Adrenal gland (tissue), 12 donors: Measurements from ENCODE around the gene EDEM3. TPM values are rescaled to one million over a fixed set of nuclear protein-coding genes. Genes with fewer than 3 reads are reported as not detected.

Source experiments
- DNase-seq, 7 donors: peaks; one replicate each; pipeline ENCODE4 v3.0.0-alpha.2; 2019 to 2020
- H3K27ac ChIP-seq, 5 donors: fragments of 200-600 bp; sonication (generic) in 4 of 5; 1 replicate in 3 of 5; 2 replicates in 2 of 5; pipeline versions ENCODE4 v1.5.1 to v1.8.0; 2016 to 2020; ENCODE audit warnings: mild to moderate bottlenecking in 1 of 5
- H3K27me3 ChIP-seq: fragments of 200-600 bp; 2 replicates; pipeline ENCODE4 v1.8.0; 2021
- H3K36me3 ChIP-seq, 2 donors: fragments of 200-600 bp; replicated peaks in 1 of 2; 1 replicate in 1 of 2; 2 replicates in 1 of 2; pipeline versions ENCODE4 v1.5.1 to v1.8.0; 2018 to 2022
- H3K4me1 ChIP-seq, 2 donors: fragments of 200-600 bp; replicated peaks in 1 of 2; 1 replicate in 1 of 2; 2 replicates in 1 of 2; pipeline versions ENCODE4 v1.5.1 to v1.8.0; 2018 to 2021
- H3K4me3 ChIP-seq, 4 donors: fragments of 200-600 bp; sonication (generic) in 3 of 4; one replicate each; pipeline ENCODE4 v1.5.1; 2016 to 2018
- H3K9me3 ChIP-seq, 3 donors: fragments of 200-600 bp; sonication (generic) in 1 of 3; replicated peaks in 1 of 3; 1 replicate in 2 of 3; 2 replicates in 1 of 3; pipeline versions ENCODE4 v1.5.1 to v1.8.0; 2016 to 2021
- POLR2A ChIP-seq, 2 donors: fragments of 450-650 bp; IDR thresholded peaks; one replicate each; pipeline ENCODE4 v1.6.1; 2017; ENCODE audit warnings: antibody characterized with exemption in 2 of 2, mild to moderate bottlenecking in 2 of 2, moderate library complexity in 1 of 2
- WGBS, 4 donors: extraction: QIAGEN DNeasy Blood & Tissue Kit in 2 of 4; methylation state at CpG; one replicate each; pipeline versions ENCODE4 v1.1.5 to v1.1.7; 2013 to 2017; 5-methylcytosine and 5-hydroxymethylcytosine counted together
- intact Hi-C, 2 donors: fragments of 100-400 bp; cut with DNase I; formaldehyde crosslinking; loops; one replicate each; pipeline versions ENCODE4 v1.14.1 to v1.15.0; 2022 to 2023
- polyA plus RNA-seq, 3 donors: library from polyadenylated mRNA; stranded (reverse); fragments of 200-250 nt in 2 of 3; fragments of 350-450 nt in 1 of 3; fragmentation: Illumina TruSeq in 1 of 3; extraction: RNeasy Lipid Tissue Mini Kit (QIAGEN cat#74804) in 1 of 3; gene quantifications; one replicate each; pipeline ENCODE4 v1.2.3, GENCODE V29; 2013 to 2014
- total RNA-seq, 9 donors: library from RNA; depleted of rRNA in 4 of 9; stranded (reverse); fragments of >200 nt in 4 of 9; fragments of 120-200 nt in 1 of 9; fragmentation: NEBNext Ultra II Directional in 1 of 9; extraction: Animal tissue kit (Norgen Biotek cat#: 25700) in 1 of 9; gene quantifications; one replicate each; pipeline versions ENCODE4 v1.1.0 to v1.2.4, GENCODE V29; 2013 to 2023
- TF ChIP-seq, protein P1 (sequence below), 6 experiments: fragments of 450-650 bp in 4 of 6; fragments of 200-600 bp in 2 of 6; sonication (generic) in 1 of 6; IDR thresholded peaks; 1 replicate in 5 of 6; 2 replicates in 1 of 6; pipeline versions ENCODE4 v1.5.1 to v1.8.0; 2016 to 2021; ENCODE audit warnings: antibody characterized with exemption in 6 of 6, mild to moderate bottlenecking in 2 of 6, moderate library complexity in 1 of 6
- donor health status: healthy with polysubstance abuse.
- donor health status: Bipolar disorder and iron deficiency.
- donor health status: DM: yes; HTN: yes; CAD: no.
- donor health status: DM: no; HTN: no; CAD: no.
- donor health status: DM: no; HTN: no; CAD: no.
- donor health status: DM: yes; HTN: yes; CAD: no.

Gene EDEM3
- total and polyA plus RNA-seq, 12 donors, result 6.5 to 61.2 (median 33.4) TPM

DNA sequence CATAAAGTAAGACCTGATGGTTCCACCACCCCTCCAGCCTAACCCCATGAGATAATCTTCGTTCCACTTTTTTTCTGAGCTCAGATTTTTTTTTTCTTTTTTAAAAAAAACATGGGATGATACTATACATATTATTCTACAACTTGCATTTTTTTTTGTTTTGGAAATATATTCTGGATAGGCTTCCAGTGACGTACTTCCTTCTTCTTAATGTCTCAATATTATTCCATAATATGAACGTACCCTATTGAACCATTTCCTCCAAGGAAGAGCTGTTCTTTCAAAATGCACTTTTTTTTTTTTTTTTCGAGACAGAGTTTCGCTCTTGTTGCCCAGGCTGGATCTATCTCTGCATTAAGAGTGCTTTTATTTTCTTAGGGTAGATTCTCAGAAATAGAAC lies 1.5 kb downstream of the EDEM3 start:
- Histone ChIP-seq H3K9me3 (no peaks in the 10 kb centered on the region), H3K4me1 (peaks cover 22 to 46% of the 10 kb centered on the region in 2 donors), H3K27ac (peak overlapping the region in 1 of 5 donors; percentile 89), H3K27me3 (no peaks in the 10 kb centered on the region), H3K4me3 (peak overlapping the region in 2 of 4 donors; percentile 82 to 86), H3K36me3 (no peaks in the 10 kb centered on the region)
- no peak for DNase-seq
- TF ChIP-seq POLR2A (IDR thresholded peaks at IDR 0.05), result no peak
- TF ChIP-seq, protein P1, sequence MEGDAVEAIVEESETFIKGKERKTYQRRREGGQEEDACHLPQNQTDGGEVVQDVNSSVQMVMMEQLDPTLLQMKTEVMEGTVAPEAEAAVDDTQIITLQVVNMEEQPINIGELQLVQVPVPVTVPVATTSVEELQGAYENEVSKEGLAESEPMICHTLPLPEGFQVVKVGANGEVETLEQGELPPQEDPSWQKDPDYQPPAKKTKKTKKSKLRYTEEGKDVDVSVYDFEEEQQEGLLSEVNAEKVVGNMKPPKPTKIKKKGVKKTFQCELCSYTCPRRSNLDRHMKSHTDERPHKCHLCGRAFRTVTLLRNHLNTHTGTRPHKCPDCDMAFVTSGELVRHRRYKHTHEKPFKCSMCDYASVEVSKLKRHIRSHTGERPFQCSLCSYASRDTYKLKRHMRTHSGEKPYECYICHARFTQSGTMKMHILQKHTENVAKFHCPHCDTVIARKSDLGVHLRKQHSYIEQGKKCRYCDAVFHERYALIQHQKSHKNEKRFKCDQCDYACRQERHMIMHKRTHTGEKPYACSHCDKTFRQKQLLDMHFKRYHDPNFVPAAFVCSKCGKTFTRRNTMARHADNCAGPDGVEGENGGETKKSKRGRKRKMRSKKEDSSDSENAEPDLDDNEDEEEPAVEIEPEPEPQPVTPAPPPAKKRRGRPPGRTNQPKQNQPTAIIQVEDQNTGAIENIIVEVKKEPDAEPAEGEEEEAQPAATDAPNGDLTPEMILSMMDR (IDR thresholded peaks at IDR 0.05), result no peak
- intact Hi-C loops, result no loop called here
- 64 to 72% (median 65%) methylated on average over 5 of the region's 5 CpGs for WGBS, 4 donors

DNA sequence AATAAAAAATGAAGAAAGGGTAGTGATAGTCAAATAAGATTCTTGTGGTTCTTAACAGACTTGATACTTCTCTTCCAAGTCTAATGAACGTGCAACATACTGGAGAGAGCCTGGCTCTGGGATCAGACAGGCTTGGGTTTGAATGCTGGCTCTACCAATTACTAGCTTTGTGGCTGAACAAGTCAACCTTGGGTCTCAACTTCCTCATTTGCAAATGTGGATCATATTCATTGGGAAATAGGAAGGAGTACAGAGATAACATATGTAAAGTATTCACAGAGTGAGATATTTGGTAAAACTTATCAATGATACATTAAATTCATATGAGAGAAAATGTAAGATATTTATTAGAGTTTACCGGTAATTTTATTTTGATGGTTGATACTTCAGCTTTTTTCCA lies 2.0 kb downstream of the EDEM3 start:
- no peak overlapping the region for H3K4me3 ChIP-seq
- H3K36me3 ChIP-seq, result no peaks in the 10 kb centered on the region
- no peak overlapping the region for H3K27ac ChIP-seq
- DNase-seq, result no peak
- H3K9me3 ChIP-seq, result no peaks in the 10 kb centered on the region
- 90 to 94% (median 92%) methylated on average over 2 of the region's 2 CpGs for WGBS, 4 donors
- TF ChIP-seq, protein P1 (IDR thresholded peaks at IDR 0.05), result no peak
- TF ChIP-seq POLR2A (IDR thresholded peaks at IDR 0.05), result no peak
- H3K27me3 ChIP-seq, result no peaks in the 10 kb centered on the region
- H3K4me1 ChIP-seq, result peaks cover 22 to 46% of the 10 kb centered on the region in 2 donors
- intact Hi-C loops, result no loop called here

DNA sequence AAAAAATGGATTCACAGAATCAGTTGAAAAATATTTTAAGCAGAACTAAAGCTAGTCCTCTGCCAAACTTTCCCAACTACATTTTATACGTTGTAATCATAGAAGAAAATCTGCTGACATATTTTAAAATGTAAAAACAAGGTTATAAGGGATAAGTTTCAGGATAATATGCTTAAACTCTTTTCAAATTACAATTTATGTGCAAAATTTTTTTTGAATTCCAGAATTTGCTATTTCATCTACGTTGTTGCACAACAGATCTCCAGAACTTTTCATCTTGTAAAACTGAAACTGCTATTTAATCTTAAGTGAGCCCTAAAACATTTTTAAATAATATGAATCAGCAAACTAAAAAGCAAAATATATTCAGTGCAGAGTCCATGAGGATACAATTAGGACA lies 5.9 kb downstream of the EDEM3 start:
- DNase-seq, result no peak
- peak overlapping the region in 3 of 5 donors; percentile 20 to 50 (median 48) for H3K27ac ChIP-seq
- peaks cover 32 to 69% of the 10 kb centered on the region in 2 donors for H3K4me1 ChIP-seq
- 34 to 42% (median 37%) methylated on average over 2 of the region's 2 CpGs for WGBS, 4 donors
- H3K36me3 ChIP-seq, result no peaks in the 10 kb centered on the region
- peak overlapping the region in 2 of 4 donors; percentile 8 to 25 for H3K4me3 ChIP-seq
- H3K27me3 ChIP-seq, result no peaks in the 10 kb centered on the region
- H3K9me3 ChIP-seq, result no peaks in the 10 kb centered on the region
- TF ChIP-seq POLR2A (IDR thresholded peaks at IDR 0.05), result no peak
- TF ChIP-seq, protein P1 (IDR thresholded peaks at IDR 0.05), result no peak
- intact Hi-C loops, result no loop called here

DNA sequence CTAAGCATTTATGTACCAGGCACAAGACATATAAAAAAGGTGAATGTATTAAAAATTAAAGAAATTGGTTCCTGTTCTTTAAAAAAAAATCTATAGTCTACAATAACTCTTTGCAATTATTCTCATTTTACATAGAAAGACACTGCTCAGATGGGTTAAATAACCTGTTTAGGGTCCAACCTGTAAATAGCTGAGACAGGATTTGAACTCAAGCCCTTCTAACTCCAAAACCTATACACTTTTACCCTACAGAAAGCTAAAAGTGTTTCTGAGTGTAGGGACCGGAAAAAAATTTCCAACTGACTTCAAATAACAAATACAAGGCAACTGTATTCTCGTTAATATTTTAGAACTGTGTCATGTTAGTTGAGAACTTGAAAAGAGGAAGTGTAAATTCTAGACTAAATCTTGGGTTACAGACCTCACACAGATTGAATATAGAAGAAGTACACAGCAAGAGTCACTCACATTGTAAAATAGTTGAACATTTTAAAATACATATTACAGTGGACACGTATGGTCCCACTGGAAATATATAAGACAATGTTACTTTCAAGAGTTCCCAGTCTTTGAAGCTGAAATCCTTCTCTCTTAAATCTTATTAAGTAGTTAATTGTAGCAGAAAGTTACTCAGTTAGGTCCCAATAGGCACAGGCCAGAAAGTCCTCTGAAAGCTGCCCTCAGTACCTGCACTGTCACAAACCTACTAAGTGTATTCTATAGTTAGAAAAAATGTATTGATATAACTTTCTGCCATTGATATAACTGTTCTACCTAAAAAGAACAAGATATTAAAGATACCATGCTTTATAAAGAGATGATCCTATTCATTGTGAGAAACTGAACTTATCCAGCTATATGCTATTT lies 7.3 kb downstream of the EDEM3 start:
- Histone ChIP-seq H3K27ac (no peak overlapping the region), H3K4me1 (peaks cover 25 to 55% of the 10 kb centered on the region in 2 donors), H3K9me3 (no peaks in the 10 kb centered on the region), H3K27me3 (no peaks in the 10 kb centered on the region), H3K4me3 (no peak overlapping the region), H3K36me3 (no peaks in the 10 kb centered on the region)
- no peak for TF ChIP-seq POLR2A (IDR thresholded peaks at IDR 0.05)
- TF ChIP-seq, protein P1 (IDR thresholded peaks at IDR 0.05), result no peak
- intact Hi-C loops, result no loop called here
- 61 to 88% (median 81%) methylated on average over 3 of the region's 3 CpGs for WGBS, 4 donors
- DNase-seq, result no peak
